ENCODE results near the gene ARF1.

ARF1 gene

GRCh38 chr1:228097333-228098081 lies 15.0 kb downstream of the ARF1 start:
- no peak for DNase-seq (ENCODE audit: low spot score)
- H3K27ac ChIP-seq, result peak overlapping the region; percentile 84
- ChIA-PET POLR2A (ENCODE audit: low non-redundant PET) (no interaction called here), CTCF (interaction anchor here (1.0 to 1.6 kb wide), 2 partner anchors 93 to 98 kb away, joined by 5 to 6 read pairs; no protein-coding TSS in a partner anchor)
- no peak for TF ChIP-seq CTCF (conservative IDR thresholded peaks at IDR 0.05; ENCODE audit: low read depth)

GRCh38 chr1:228098323-228098931 lies 15.9 kb downstream of the ARF1 start:
- H3K27ac ChIP-seq, result peak overlapping the region; percentile 84
- TF ChIP-seq CTCF (conservative IDR thresholded peaks at IDR 0.05; ENCODE audit: low read depth), result no peak
- POLR2A ChIA-PET (ENCODE audit: low non-redundant PET), result no interaction called here
- DNase-seq (ENCODE audit: low spot score), result no peak
- CTCF ChIA-PET, result interaction anchor here (1.0 to 1.6 kb wide), 2 partner anchors 94 to 99 kb away, joined by 5 to 6 read pairs; no protein-coding TSS in a partner anchor

- peak overlapping the region; percentile 84 for H3K27ac ChIP-seq
- ChIA-PET POLR2A (ENCODE audit: low non-redundant PET) (no interaction called here), CTCF (interaction anchor here (0.6 to 1.3 kb wide), 3 partner anchors 66 to 1188 kb away, joined by 3 to 5 read pairs (median 4); partner anchors contain the start of gene IBA57)
- DNase-seq (ENCODE audit: low spot score), result no peak
- no peak for TF ChIP-seq CTCF (conservative IDR thresholded peaks at IDR 0.05; ENCODE audit: low read depth)
These were observed 16.8 kb downstream of the ARF1 start for GRCh38 chr1:228099331-228099732.

- H3K27ac ChIP-seq, result peak overlapping the region; percentile 84
- no peak for TF ChIP-seq CTCF (conservative IDR thresholded peaks at IDR 0.05; ENCODE audit: low read depth)
- CTCF ChIA-PET, result interaction anchor here (1.4 kb wide), 1 partner anchor 102 kb away, joined by 9 read pairs; no protein-coding TSS in a partner anchor
- no peak for DNase-seq (ENCODE audit: low spot score)
- POLR2A ChIA-PET (ENCODE audit: low non-redundant PET), result no interaction called here
These were observed 18.5 kb downstream of the ARF1 start for GRCh38 chr1:228100822-228101613.

GRCh38 chr1:228101614-228101993 lies 19.1 kb downstream of the ARF1 start:
- no peak for TF ChIP-seq CTCF (conservative IDR thresholded peaks at IDR 0.05; ENCODE audit: low read depth)
- no peak for DNase-seq (ENCODE audit: low spot score)
- CTCF ChIA-PET, result interaction anchor here (0.8 to 1.4 kb wide), 2 partner anchors 10 to 102 kb away, joined by 3 to 9 read pairs; no protein-coding TSS in a partner anchor
- POLR2A ChIA-PET (ENCODE audit: low non-redundant PET), result no interaction called here
- H3K27ac ChIP-seq, result peak overlapping the region; percentile 84
